DOHH2 (cell line): ENCODE data around the gene IFITM2.

Experiments used
- H3F3A ChIP-seq: fragments of 200-600 bp; sonication (generic), shearing (Covaris generic); 2 replicates; pipeline ENCODE4 v1.6.0; 2016; ENCODE audit warnings: antibody characterized with exemption, mild to moderate bottlenecking; ENCODE audit not compliant: control insufficient read depth, insufficient read depth
- H3K27ac ChIP-seq: fragments of 200-600 bp; sonication (generic); 2 replicates; pipeline ENCODE4 v1.5.1; 2014; ENCODE audit warnings: low read depth, mild to moderate bottlenecking, low read length, moderate library complexity
- H3K27me3 ChIP-seq: fragments of 200-600 bp; sonication (generic); 2 replicates; pipeline ENCODE4 v1.6.1; 2014; ENCODE audit warnings: mild to moderate bottlenecking, low read length, mixed read lengths; ENCODE audit not compliant: control insufficient read depth
- H3K36me3 ChIP-seq: fragments of 200-600 bp; sonication (generic); 2 replicates; pipeline ENCODE4 v1.6.1; 2014; ENCODE audit warnings: mild to moderate bottlenecking, low read length, moderate library complexity, mixed read lengths; ENCODE audit not compliant: control insufficient read depth
- H3K4me1 ChIP-seq: fragments of 200-600 bp; sonication (generic); 2 replicates; pipeline ENCODE4 v1.6.1; 2014; ENCODE audit warnings: mild to moderate bottlenecking, low read length, mixed read lengths; ENCODE audit not compliant: control insufficient read depth
- H3K4me2 ChIP-seq: fragments of 200-600 bp; sonication (generic); 2 replicates; pipeline ENCODE4 v1.6.0; 2014; ENCODE audit warnings: mild to moderate bottlenecking, low read length, moderate library complexity
- H3K4me3 ChIP-seq: fragments of 200-600 bp; sonication (generic); 2 replicates; pipeline ENCODE4 v1.5.1; 2014; ENCODE audit warnings: mild to moderate bottlenecking, low read length, mixed read lengths
- H3K79me2 ChIP-seq: fragments of 200-600 bp; sonication (generic); 2 replicates; pipeline ENCODE4 v1.6.1; 2014; ENCODE audit warnings: mild to moderate bottlenecking, low read length, mixed read lengths; ENCODE audit not compliant: control insufficient read depth
- H3K9me2 ChIP-seq: fragments of 200-600 bp; sonication (generic); replicated peaks from 2 replicates; pipeline ENCODE4 v1.6.1; 2014; ENCODE audit warnings: mild to moderate bottlenecking, low read length, mixed read lengths; ENCODE audit not compliant: control insufficient read depth
- H3K9me3 ChIP-seq: fragments of 200-600 bp; sonication (generic); 2 replicates; pipeline ENCODE4 v1.6.1; 2014; ENCODE audit warnings: antibody characterized with exemption, low read length, mixed read lengths; ENCODE audit not compliant: control insufficient read depth, insufficient read depth
- H4K20me1 ChIP-seq: fragments of 200-600 bp; sonication (generic); 2 replicates; pipeline ENCODE4 v1.6.0; 2014; ENCODE audit warnings: low read depth, mild to moderate bottlenecking, antibody characterized with exemption, low read length, moderate library complexity; ENCODE audit not compliant: control insufficient read depth, insufficient read depth
- EZH2phosphoT487 ChIP-seq: fragments of 200-600 bp; sonication (generic); IDR thresholded peaks from 2 replicates; pipeline ENCODE4 v1.6.1; 2017; ENCODE audit warnings: borderline replicate concordance, mild to moderate bottlenecking, antibody characterized with exemption, low read length, moderate library complexity, mixed read lengths
- TF ChIP-seq, protein P1 (sequence below): fragments of 200-600 bp; sonication (generic); IDR thresholded peaks from one replicate; pipeline ENCODE4 v1.5.1; 2014; ENCODE audit warnings: antibody characterized with exemption, mild to moderate bottlenecking, low read depth, low read length; ENCODE audit not compliant: poor library complexity, severe bottlenecking

Gene IFITM2

DNA sequence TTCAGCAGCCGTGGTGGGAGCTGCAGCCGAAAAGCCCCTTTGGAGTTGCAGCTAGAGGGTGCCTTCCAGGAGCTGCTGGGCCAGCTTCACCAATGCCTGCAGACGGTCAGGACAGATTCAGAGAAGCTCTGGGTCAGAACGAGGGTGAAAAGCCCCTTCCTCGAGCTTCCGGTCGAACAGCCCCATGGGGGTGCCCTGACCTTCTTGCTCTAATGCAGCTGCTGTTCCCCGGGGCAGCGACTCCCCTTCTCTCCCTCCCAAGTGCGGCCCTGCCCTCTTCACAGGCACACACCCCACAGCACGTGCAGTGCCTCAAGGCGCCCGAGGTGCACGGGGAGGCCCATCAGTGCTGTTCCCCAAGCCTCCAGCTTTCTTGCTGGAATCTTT is 22.7 kb downstream of the IFITM2 start:
- no peak overlapping the region for H3K4me2 ChIP-seq
- no peak for TF ChIP-seq EZH2phosphoT487
- TF ChIP-seq, protein P1, sequence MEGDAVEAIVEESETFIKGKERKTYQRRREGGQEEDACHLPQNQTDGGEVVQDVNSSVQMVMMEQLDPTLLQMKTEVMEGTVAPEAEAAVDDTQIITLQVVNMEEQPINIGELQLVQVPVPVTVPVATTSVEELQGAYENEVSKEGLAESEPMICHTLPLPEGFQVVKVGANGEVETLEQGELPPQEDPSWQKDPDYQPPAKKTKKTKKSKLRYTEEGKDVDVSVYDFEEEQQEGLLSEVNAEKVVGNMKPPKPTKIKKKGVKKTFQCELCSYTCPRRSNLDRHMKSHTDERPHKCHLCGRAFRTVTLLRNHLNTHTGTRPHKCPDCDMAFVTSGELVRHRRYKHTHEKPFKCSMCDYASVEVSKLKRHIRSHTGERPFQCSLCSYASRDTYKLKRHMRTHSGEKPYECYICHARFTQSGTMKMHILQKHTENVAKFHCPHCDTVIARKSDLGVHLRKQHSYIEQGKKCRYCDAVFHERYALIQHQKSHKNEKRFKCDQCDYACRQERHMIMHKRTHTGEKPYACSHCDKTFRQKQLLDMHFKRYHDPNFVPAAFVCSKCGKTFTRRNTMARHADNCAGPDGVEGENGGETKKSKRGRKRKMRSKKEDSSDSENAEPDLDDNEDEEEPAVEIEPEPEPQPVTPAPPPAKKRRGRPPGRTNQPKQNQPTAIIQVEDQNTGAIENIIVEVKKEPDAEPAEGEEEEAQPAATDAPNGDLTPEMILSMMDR, result no peak
- H3K4me3 ChIP-seq, result no peak overlapping the region

DNA sequence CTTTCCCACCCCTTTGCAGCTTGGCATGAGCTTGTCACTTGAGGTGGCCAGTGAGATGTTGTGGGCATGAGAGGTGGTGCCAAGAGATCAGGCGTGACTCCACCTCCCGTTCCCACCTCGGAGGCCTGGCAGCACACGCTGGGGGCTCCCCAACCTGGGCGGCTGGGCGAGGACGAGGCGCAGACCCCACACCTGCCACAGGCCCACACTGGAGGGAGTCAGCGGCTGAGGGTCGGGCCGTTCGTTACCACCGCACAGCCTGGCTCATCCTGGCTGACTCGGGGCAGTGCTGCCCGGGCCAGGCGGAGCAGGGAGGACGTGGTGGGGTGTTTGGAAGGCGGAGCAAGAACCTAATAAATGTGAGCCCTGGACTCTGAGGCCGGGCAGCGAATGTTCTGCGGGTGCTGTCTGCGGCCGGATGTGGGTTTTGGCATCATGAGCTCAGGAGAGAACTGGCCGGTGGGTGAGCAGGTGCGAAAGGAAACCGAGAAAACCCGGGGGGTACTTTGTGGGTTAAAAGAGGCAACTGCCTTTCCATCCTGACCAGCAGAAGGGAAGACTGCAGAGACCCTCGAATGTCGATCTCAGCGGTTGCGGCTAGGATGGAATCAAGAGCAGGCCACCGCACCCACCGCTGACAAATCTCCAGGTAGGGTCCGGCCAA is 23.2 kb downstream of the IFITM2 start:
- Histone ChIP-seq H3K79me2 (no peaks in the 10 kb centered on the region), H3K4me3 (no peak overlapping the region), H3K9me3 (peaks cover 6% of the 10 kb centered on the region; the same call in 1 of the 2 replicates), H4K20me1 (no peaks in the 10 kb centered on the region), H3K27me3 (no peaks in the 10 kb centered on the region), H3K36me3 (no peaks in the 10 kb centered on the region), H3K9me2 (no peaks in the 10 kb centered on the region), H3K27ac (no peak overlapping the region), H3F3A (peaks cover 26% of the 10 kb centered on the region), H3K4me1 (peaks cover 51% of the 10 kb centered on the region), H3K4me2 (no peak overlapping the region)
- TF ChIP-seq EZH2phosphoT487, result no peak
- TF ChIP-seq, protein P1, result no peak

More for the DNA sequence above, 22.7 kb downstream of the IFITM2 start:
- no peaks in the 10 kb centered on the region for H3K36me3 ChIP-seq
- no peaks in the 10 kb centered on the region for H3K79me2 ChIP-seq
- H3K4me1 ChIP-seq, result peaks cover 50% of the 10 kb centered on the region
- H3K9me3 ChIP-seq, result peaks cover 6% of the 10 kb centered on the region; the same call in 1 of the 2 replicates
- H3F3A ChIP-seq, result peaks cover 26% of the 10 kb centered on the region
- no peaks in the 10 kb centered on the region for H3K9me2 ChIP-seq
- no peaks in the 10 kb centered on the region for H4K20me1 ChIP-seq
- H3K27me3 ChIP-seq, result no peaks in the 10 kb centered on the region
- no peak overlapping the region for H3K27ac ChIP-seq

DNA sequence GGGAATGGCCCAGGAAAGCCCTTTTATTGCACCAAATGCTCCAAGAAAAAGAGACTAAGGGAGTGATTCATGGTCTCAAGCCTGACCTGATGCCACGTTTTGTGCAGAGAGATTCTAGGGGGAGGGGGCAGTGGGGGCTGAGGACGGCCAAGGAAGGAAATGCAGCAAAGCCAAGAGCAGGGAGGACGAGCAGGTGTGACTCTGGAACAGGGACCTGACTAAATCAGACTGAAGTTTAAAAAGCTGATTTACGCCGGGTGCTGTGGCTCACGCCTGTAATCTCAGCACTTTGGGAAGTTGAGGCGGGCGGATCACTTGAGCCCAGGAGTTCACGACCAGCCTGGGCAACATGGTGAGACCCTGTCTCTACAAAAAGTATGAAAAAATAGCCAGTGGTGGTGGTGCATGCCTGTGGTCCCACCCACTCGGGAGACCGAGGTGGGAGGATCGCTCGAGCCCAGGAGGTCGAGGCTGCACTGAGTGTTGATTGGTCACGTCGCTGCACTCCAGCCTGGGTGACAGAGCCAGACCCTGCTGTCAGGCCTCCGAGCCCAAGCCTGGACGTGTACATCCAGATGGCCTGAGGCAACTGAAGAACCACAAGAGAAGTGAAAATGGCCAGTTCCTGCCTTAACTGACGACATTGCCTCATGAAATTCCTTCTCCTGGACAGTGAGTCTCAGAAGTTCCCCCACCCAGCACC is 23.9 kb downstream of the IFITM2 start:
- Histone ChIP-seq H3K27ac (no peak overlapping the region), H3K9me3 (peaks cover 6% of the 10 kb centered on the region; the same call in 1 of the 2 replicates), H3F3A (peaks cover 26% of the 10 kb centered on the region), H3K79me2 (no peaks in the 10 kb centered on the region), H3K4me3 (no peak overlapping the region), H4K20me1 (no peaks in the 10 kb centered on the region), H3K4me2 (no peak overlapping the region), H3K4me1 (peaks cover 51% of the 10 kb centered on the region), H3K27me3 (no peaks in the 10 kb centered on the region), H3K9me2 (no peaks in the 10 kb centered on the region), H3K36me3 (no peaks in the 10 kb centered on the region)
- TF ChIP-seq, protein P1, result no peak
- no peak for TF ChIP-seq EZH2phosphoT487
